Loucy (cell line): Measurements from ENCODE around the gene AHNAK2.

Experiments
- CTCF ChIP-seq: fragments of 200-600 bp; sonication (generic); conservative IDR thresholded peaks from 2 replicates; pipeline ENCODE4 v1.5.1; 2014; ENCODE audit warnings: mild to moderate bottlenecking, antibody characterized with exemption, low read length
- EZH2phosphoT487 ChIP-seq: fragments of 200-600 bp; IDR thresholded peaks from 2 replicates; pipeline ENCODE4 v1.6.1; 2018; ENCODE audit warnings: antibody characterized with exemption, mild to moderate bottlenecking, moderate library complexity, borderline replicate concordance

- no peak for TF ChIP-seq CTCF
- TF ChIP-seq EZH2phosphoT487, result no peak
Observed at GRCh38 chr14:104982548-104983230, 4.5 kb upstream of the AHNAK2 start.
